ENCODE data around the gene GABRA4. TPM values are rescaled to one million over a fixed set of nuclear protein-coding genes. Genes with fewer than 3 reads are reported as not detected.

The GABRA4 gene
- total and polyA plus RNA-seq, 2 experiments from 2014 or later = 1.5 to 1.9 TPM

DNA sequence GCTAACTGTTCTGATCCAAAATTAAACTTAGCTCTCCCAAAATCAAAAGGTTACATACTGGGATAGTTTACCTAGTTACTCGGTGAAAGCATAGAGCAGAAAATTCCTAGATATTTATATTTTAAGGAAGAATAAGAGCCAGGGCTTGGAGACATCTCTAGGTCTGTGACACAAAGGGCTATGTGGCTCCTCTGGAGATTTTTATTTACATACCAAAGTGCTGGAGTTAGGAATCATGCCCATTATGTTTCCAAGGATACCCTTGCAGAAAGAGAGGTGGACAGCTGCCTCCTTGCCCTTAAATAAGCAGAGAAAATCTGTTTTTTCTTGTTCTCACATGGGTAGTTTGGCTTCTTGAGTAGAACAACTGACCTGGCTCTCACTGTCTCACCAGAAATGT, 93.3 kb downstream of the GABRA4 start:
- H3K36me3 Mint-ChIP-seq (ENCODE audit: low read depth) = no peaks in the 10 kb centered on the region
- H3K4me2 ChIP-seq = no peak overlapping the region
- H3K4me3 Mint-ChIP-seq = no peak overlapping the region
- H3K27me3 ChIP-seq (ENCODE audit: insufficient read depth) = no peaks in the 10 kb centered on the region
- H3K36me3 ChIP-seq (ENCODE audit: insufficient read depth) = no peaks in the 10 kb centered on the region
- no peaks in the 10 kb centered on the region for H3K79me2 ChIP-seq (replicated peaks; ENCODE audit: insufficient read depth)
- H3K27ac ChIP-seq (ENCODE audit: low read depth) = no peak overlapping the region
- no peaks in the 10 kb centered on the region for H3K4me1 ChIP-seq (ENCODE audit: insufficient read depth)
- no peaks in the 10 kb centered on the region for H3K27me3 Mint-ChIP-seq (ENCODE audit: insufficient read depth, low read depth, poor library complexity)
- H2AFZ ChIP-seq = no peak overlapping the region
- no peak for TF ChIP-seq EZH2 (IDR thresholded peaks at IDR 0.05; ENCODE audit: low read depth, unreplicated experiment)
- TF ChIP-seq ZNF462 (CRISPR knock-in tag; IDR thresholded peaks at IDR 0.05) = no peak
- no peak for ATAC-seq
- H3K4me3 ChIP-seq = no peak overlapping the region
- DNase-seq (ENCODE audit: low spot score) = no peak
- H3K27ac Mint-ChIP-seq = no peak overlapping the region
- H3F3A ChIP-seq (replicated peaks; ENCODE audit: low read depth) = no peaks in the 10 kb centered on the region
- H3K9me3 Mint-ChIP-seq = peaks cover 60% of the 10 kb centered on the region
- H4K20me1 ChIP-seq (replicated peaks; ENCODE audit: insufficient read depth) = no peaks in the 10 kb centered on the region
- H3K4me1 Mint-ChIP-seq = no peaks in the 10 kb centered on the region
- peaks cover 7% of the 10 kb centered on the region; the same call in 1 of the 2 replicates for H3K9me2 ChIP-seq (ENCODE audit: insufficient read depth)

DNA sequence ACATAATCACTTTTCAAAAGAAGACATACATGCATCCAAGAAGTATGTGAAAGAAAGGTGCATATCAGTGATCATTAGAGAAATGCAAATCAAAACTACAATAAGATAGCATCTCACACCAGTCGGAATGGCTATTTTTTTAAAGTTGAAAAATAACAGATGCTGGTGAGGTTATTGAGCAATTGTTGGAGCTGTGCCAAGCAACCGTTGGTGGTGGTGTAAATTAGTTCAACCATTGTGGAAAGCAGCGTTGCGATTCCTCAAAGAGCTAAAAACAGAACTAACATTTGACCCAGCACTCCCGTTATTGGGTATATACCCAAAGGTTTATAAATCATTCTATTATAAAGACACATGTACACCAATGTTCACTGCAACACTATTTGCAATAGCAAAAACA, 98.6 kb downstream of the GABRA4 start:
- Mint-ChIP-seq H3K4me3 (no peak overlapping the region), H3K36me3 (ENCODE audit: low read depth) (peaks cover 4% of the 10 kb centered on the region; the same call in 1 of the 3 replicates), H3K9me3 (peaks cover 85% of the 10 kb centered on the region), H3K27ac (no peak overlapping the region), H3K27me3 (ENCODE audit: insufficient read depth, low read depth, poor library complexity) (no peaks in the 10 kb centered on the region), H3K4me1 (no peaks in the 10 kb centered on the region)
- Histone ChIP-seq H3K27ac (ENCODE audit: low read depth) (no peak overlapping the region), H3K4me1 (ENCODE audit: insufficient read depth) (no peaks in the 10 kb centered on the region), H3K9me2 (ENCODE audit: insufficient read depth) (peaks cover 17% of the 10 kb centered on the region), H3F3A (replicated peaks; ENCODE audit: low read depth) (no peaks in the 10 kb centered on the region), H3K4me2 (no peak overlapping the region), H3K4me3 (no peak overlapping the region), H3K36me3 (ENCODE audit: insufficient read depth) (no peaks in the 10 kb centered on the region), H3K79me2 (replicated peaks; ENCODE audit: insufficient read depth) (no peaks in the 10 kb centered on the region), H2AFZ (no peak overlapping the region), H4K20me1 (replicated peaks; ENCODE audit: insufficient read depth) (no peaks in the 10 kb centered on the region), H3K27me3 (ENCODE audit: insufficient read depth) (no peaks in the 10 kb centered on the region)
- DNase-seq (ENCODE audit: low spot score) = no peak
- no peak for TF ChIP-seq ZNF331 (CRISPR knock-in tag; IDR thresholded peaks at IDR 0.05; ENCODE audit: low read depth)
- TF ChIP-seq, protein P1, sequence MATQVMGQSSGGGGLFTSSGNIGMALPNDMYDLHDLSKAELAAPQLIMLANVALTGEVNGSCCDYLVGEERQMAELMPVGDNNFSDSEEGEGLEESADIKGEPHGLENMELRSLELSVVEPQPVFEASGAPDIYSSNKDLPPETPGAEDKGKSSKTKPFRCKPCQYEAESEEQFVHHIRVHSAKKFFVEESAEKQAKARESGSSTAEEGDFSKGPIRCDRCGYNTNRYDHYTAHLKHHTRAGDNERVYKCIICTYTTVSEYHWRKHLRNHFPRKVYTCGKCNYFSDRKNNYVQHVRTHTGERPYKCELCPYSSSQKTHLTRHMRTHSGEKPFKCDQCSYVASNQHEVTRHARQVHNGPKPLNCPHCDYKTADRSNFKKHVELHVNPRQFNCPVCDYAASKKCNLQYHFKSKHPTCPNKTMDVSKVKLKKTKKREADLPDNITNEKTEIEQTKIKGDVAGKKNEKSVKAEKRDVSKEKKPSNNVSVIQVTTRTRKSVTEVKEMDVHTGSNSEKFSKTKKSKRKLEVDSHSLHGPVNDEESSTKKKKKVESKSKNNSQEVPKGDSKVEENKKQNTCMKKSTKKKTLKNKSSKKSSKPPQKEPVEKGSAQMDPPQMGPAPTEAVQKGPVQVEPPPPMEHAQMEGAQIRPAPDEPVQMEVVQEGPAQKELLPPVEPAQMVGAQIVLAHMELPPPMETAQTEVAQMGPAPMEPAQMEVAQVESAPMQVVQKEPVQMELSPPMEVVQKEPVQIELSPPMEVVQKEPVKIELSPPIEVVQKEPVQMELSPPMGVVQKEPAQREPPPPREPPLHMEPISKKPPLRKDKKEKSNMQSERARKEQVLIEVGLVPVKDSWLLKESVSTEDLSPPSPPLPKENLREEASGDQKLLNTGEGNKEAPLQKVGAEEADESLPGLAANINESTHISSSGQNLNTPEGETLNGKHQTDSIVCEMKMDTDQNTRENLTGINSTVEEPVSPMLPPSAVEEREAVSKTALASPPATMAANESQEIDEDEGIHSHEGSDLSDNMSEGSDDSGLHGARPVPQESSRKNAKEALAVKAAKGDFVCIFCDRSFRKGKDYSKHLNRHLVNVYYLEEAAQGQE (IDR thresholded peaks at IDR 0.05; ENCODE audit: unreplicated experiment) = no peak
- TF ChIP-seq ETS1 (IDR thresholded peaks at IDR 0.05) = no peak
- no peak for TF ChIP-seq ZNF114 (CRISPR knock-in tag; IDR thresholded peaks at IDR 0.05)
- no peak for TF ChIP-seq CTCF (conservative IDR thresholded peaks at IDR 0.05; ENCODE audit: low read depth in 2 of 2)
- no peak for TF ChIP-seq POLR2AphosphoS5 (IDR thresholded peaks at IDR 0.05; ENCODE audit: low read depth)
- no peak for TF ChIP-seq NANOG (IDR thresholded peaks at IDR 0.05; ENCODE audit: borderline replicate concordance)
- no peak for TF ChIP-seq CREB1 (CRISPR knock-in tag; IDR thresholded peaks at IDR 0.05; ENCODE audit: low read depth)
- TF ChIP-seq EZH2 (IDR thresholded peaks at IDR 0.05; ENCODE audit: low read depth, unreplicated experiment) = no peak
- no peak for ATAC-seq
